ENCODE results near the gene HOXA5.

The HOXA5 gene

GRCh38 chr7:27164367-27165088 is 21.0 kb upstream of the HOXA5 start:
- DNase-seq (ENCODE audit: low read depth in 2 of 2) = no peak
- H3K4me3 ChIP-seq (replicated peaks in 1 of 2; ENCODE audit: low read depth in 2 of 2, low read length in 2 of 2) = no peak overlapping the region
- TF ChIP-seq, protein P1, sequence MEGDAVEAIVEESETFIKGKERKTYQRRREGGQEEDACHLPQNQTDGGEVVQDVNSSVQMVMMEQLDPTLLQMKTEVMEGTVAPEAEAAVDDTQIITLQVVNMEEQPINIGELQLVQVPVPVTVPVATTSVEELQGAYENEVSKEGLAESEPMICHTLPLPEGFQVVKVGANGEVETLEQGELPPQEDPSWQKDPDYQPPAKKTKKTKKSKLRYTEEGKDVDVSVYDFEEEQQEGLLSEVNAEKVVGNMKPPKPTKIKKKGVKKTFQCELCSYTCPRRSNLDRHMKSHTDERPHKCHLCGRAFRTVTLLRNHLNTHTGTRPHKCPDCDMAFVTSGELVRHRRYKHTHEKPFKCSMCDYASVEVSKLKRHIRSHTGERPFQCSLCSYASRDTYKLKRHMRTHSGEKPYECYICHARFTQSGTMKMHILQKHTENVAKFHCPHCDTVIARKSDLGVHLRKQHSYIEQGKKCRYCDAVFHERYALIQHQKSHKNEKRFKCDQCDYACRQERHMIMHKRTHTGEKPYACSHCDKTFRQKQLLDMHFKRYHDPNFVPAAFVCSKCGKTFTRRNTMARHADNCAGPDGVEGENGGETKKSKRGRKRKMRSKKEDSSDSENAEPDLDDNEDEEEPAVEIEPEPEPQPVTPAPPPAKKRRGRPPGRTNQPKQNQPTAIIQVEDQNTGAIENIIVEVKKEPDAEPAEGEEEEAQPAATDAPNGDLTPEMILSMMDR (IDR thresholded peaks at IDR 0.05; ENCODE audit: low read depth, low read length) = no peak

DNA sequence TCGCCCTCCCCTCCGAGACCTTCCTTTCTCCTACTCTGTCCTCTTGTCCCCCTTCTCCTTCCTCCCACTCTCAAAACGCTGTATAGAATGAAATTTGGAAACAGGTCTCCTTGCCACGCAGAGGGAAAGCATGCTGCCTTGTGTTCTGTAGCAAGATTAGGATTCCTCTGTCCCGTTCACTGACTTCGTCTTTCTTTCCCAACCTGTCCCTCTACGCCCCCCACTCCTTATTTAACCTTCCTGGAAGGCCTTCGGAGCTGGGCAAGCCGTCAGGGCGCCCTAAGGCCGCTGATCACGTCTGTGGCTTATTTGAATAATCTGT is 20.5 kb upstream of the HOXA5 start:
- TF ChIP-seq, protein P1 (IDR thresholded peaks at IDR 0.05; ENCODE audit: low read depth, low read length) = no peak
- H3K4me3 ChIP-seq (replicated peaks in 1 of 2; ENCODE audit: low read depth in 2 of 2, low read length in 2 of 2) = no peak overlapping the region
- DNase-seq (ENCODE audit: low read depth in 2 of 2) = no peak

DNA sequence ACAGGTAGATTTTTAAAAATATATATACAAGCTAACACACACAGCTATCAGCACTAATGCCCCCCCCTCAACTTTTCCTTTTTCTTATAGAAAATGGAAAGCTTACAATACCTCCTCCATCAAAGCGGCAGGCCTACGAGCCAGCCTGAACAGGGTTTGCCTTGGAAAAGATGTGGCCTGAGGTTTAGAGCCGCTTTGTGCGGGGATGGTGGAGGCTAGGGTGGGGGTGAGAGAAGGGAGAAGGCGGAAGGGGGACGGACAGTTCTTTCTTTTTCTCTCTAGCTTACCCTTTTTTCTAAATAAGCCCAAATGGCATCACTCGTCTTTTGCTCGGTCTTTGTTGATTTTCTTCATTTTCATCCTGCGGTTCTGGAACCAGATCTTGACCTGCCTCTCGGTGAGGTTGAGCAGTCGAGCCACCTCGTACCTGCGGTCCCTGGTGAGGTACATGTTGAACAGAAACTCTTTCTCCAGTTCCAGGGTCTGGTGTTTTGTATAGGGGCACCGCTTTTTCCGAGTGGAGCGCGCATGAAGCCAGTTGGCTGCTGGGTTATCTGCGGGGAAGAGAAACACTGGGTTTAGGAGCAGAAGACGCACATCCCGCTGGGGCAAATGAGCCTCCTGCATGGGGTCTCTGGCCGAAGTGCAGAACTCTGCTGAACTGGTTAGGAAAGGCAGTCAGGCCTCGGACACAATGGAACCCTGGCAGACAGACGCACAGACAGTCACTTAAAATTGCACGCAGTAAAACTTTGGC is 20.0 kb upstream of the HOXA5 start:
- no peak for DNase-seq (ENCODE audit: low read depth in 2 of 2)
- H3K4me3 ChIP-seq (replicated peaks in 1 of 2; ENCODE audit: low read depth in 2 of 2, low read length in 2 of 2) = no peak overlapping the region

DNA sequence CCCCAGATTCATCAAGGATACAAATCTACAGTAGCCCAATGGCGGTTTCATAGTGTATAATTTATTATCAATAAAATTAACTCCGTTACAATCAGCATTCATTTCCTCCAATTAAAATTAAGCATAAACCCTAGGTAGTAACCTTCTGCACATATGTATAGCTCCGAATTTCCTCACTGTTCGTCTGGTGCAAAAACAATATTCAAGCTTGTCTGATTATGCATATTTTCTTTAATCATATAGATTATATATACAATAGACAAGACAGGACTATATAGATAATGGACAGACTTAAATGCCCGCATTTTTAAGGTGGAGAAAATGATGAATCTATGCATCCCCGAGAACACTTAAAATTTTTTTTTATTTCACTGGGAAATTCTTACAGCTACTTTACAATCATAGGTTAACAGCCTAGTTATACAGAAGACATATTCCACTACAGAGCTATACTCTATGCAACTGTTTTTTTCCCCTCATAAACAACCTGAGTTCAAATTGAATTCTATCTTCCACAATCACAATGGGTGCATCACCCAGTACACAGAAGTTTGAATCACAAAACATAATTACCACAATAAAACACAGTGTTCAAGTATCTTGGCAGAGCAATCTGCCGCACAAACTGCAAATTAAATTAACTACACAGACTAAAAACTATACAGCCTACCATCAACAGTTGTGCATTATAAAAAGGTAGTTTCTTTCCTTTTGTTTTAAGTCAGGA is 19.2 kb upstream of the HOXA5 start:
- no peak overlapping the region for H3K4me3 ChIP-seq (replicated peaks in 1 of 2; ENCODE audit: low read depth in 2 of 2, low read length in 2 of 2)
- no peak for DNase-seq (ENCODE audit: low read depth in 2 of 2)
- TF ChIP-seq, protein P1 (IDR thresholded peaks at IDR 0.05; ENCODE audit: low read depth, low read length) = no peak

More for the DNA sequence above, 20.0 kb upstream of the HOXA5 start:
- TF ChIP-seq, protein P1 (IDR thresholded peaks at IDR 0.05; ENCODE audit: low read depth, low read length) = no peak

DNA sequence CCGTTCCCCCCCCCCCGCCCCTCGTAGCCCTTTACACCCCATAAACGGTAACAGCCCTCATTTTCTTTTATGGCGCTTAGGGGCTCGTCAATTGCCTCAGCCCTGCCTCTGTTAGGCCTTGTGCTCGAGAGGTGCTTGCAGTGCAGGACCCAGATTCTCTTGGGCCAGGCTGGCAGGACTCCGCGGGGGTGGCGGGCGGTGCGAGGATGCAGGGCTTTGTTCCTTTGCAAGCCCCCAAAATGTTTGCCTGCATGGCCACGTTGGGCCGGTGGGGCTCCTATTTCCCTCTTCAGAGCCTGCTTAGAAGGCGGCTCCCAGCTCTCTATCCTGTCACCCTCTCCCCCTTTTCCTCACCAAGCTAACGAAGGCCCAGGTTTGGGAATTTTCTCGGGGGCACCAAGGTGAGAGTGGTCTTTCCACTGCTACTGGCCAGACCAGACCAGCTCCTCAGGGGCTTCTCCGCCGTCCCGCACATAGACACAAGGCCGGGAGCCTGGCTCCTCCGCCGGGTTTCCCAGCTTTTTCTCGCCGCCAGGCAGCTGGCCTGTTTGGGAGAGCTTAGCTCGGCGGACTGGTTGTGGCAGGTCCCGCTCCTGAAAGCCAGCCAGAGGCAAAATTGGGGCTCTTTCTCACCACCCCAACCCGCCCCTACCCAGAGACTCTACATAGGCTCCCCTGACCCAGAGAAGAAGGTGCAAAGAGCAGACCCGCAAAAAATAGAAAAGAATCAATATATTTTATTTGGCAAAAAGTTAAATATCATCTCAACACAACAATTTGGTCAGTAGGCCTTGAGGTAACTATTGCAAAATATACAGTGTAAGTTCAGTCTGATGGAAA is 18.5 kb upstream of the HOXA5 start:
- TF ChIP-seq, protein P1 (IDR thresholded peaks at IDR 0.05; ENCODE audit: low read depth, low read length) = no peak
- H3K4me3 ChIP-seq (replicated peaks in 1 of 2; ENCODE audit: low read depth in 2 of 2, low read length in 2 of 2) = no peak overlapping the region
- no peak for DNase-seq (ENCODE audit: low read depth in 2 of 2)

- DNase-seq (ENCODE audit: low read depth in 2 of 2) = no peak
- TF ChIP-seq, protein P1 (IDR thresholded peaks at IDR 0.05; ENCODE audit: low read depth, low read length) = no peak
Observed at GRCh38 chr7:27161214-27161720, 17.8 kb upstream of the HOXA5 start.

More at GRCh38 chr7:27161214-27161720, 17.8 kb upstream of the HOXA5 start:
- peak overlapping the region; percentile 43 to 48 for H3K4me3 ChIP-seq (replicated peaks in 1 of 2; ENCODE audit: low read depth in 2 of 2, low read length in 2 of 2)

All from cardiac fibroblast (primary cell).